ENCODE data around the gene LZTFL1. TPM values are rescaled to one million over a fixed set of nuclear protein-coding genes. Genes with fewer than 3 reads are reported as not detected.

The LZTFL1 gene
- total RNA-seq, 1 donor from 2014 or later: 7.0 TPM

- no peak for ATAC-seq
These were observed 56.2 kb downstream of the LZTFL1 start for GRCh38 chr3:45785605-45786150.

GRCh38 chr3:45783667-45784066 is 58.3 kb downstream of the LZTFL1 start:
- no peak for ATAC-seq

GRCh38 chr3:45782381-45782780 is 59.5 kb downstream of the LZTFL1 start:
- ATAC-seq: no peak

- no peak for ATAC-seq
These were observed 60.1 kb downstream of the LZTFL1 start for GRCh38 chr3:45781841-45782240.

GRCh38 chr3:45781271-45781670 is 60.6 kb downstream of the LZTFL1 start:
- no peak for ATAC-seq

GRCh38 chr3:45779746-45780735 is 61.9 kb downstream of the LZTFL1 start:
- ATAC-seq: no peak

GRCh38 chr3:45778761-45779201 is 63.1 kb downstream of the LZTFL1 start:
- ATAC-seq: no peak

GRCh38 chr3:45777746-45778386 is 64.1 kb downstream of the LZTFL1 start:
- ATAC-seq: no peak

- no peak for ATAC-seq
These were observed 64.7 kb downstream of the LZTFL1 start for GRCh38 chr3:45777111-45777745.

GRCh38 chr3:45776611-45777010 is 65.3 kb downstream of the LZTFL1 start:
- no peak for ATAC-seq

GRCh38 chr3:45776301-45776595 is 65.7 kb downstream of the LZTFL1 start:
- ATAC-seq: no peak

- ATAC-seq: no peak
These were observed 66.2 kb downstream of the LZTFL1 start for GRCh38 chr3:45775571-45776300.

GRCh38 chr3:45774581-45775521 is 67.1 kb downstream of the LZTFL1 start:
- ATAC-seq: no peak

- no peak for ATAC-seq
These were observed 68.0 kb downstream of the LZTFL1 start for GRCh38 chr3:45773714-45774449.

Other genes with a start within 250 kb of the LZTFL1 start
- gene LIMD1, start 247.4 kb downstream of the LZTFL1 start, total RNA-seq: 13.5 TPM
- gene SACM1L, start 152.7 kb downstream of the LZTFL1 start, total RNA-seq: 22.8 TPM
- gene SLC6A20, start 45.6 kb downstream of the LZTFL1 start, total RNA-seq: 0.16 TPM
- not detected for gene CCR9, start 44.4 kb upstream of the LZTFL1 start, total RNA-seq
- gene CXCR6, start 101.3 kb upstream of the LZTFL1 start, total RNA-seq: 0.28 TPM
- gene FYCO1, start 153.7 kb upstream of the LZTFL1 start, total RNA-seq: 18.5 TPM
- gene XCR1, start 185.4 kb upstream of the LZTFL1 start, total RNA-seq: 0.04 TPM

All from esophagus mucosa (tissue), 1 donor.